ENCODE data around the gene CLCNKA. TPM values are rescaled to one million over a fixed set of nuclear protein-coding genes. Genes with fewer than 3 reads are reported as not detected.
"Not testable (repeated sequence)": the region's sequence is repeated elsewhere in the genome, so short reads cannot be mapped to it uniquely, and the experiment has no call there.

Gene CLCNKA
- total RNA-seq, 1 donor from 2014 or later = not detected

DNA sequence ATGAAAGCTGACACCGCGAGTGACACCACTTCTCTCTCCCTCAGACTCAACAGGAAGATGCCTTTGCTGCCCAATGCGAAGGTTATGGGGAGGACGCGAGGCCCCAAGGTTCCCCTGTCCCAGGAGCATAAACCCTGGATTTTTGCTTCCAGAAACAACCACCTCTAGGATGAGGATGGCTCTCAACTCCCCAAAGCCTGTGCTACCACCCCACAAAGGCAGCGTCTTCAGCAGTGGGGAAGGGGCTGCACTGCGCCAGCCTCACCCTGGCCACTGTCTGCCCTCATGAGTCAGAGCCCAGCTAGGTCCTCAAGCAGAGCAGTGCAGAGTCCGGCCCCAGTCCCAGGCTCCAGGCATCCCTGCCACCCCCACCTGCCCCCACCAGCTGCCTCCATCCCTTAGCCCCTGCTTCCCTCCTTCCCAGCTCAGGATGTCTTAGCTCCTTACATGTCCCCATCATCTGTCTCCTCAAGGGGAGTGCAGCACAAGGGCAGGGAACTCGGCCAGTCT is 24.7 kb upstream of the CLCNKA start:
- intact Hi-C loops (cut with micrococcal nuclease) = no loop called here

GRCh38 chr1:15997637-15998280 is 24.1 kb upstream of the CLCNKA start:
- intact Hi-C loops (cut with micrococcal nuclease) = no loop called here

DNA sequence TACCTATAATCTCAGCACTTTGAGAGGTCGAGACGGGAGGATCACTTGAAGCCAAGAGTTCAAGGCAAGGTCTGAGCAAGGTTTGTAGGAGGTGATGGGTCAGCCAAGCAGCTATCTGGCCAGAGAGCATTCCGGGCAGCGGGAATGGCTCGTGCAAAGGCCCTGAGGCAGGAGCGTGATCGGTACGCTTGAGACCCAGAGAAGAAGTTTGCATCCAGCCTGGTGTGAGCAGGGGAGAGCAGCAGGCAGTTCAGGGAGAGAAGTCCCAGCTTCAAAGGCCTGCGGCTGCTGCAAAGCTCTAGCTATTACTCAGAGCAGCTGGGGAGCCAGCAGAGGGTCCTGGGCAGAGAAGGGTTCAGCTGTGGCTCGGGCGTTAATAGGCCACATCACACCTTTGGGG is 22.9 kb upstream of the CLCNKA start:
- intact Hi-C loops (cut with micrococcal nuclease) = no loop called here

GRCh38 chr1:16001274-16001673 is 20.6 kb upstream of the CLCNKA start:
- intact Hi-C loops (cut with micrococcal nuclease) = not testable (repeated sequence)

DNA sequence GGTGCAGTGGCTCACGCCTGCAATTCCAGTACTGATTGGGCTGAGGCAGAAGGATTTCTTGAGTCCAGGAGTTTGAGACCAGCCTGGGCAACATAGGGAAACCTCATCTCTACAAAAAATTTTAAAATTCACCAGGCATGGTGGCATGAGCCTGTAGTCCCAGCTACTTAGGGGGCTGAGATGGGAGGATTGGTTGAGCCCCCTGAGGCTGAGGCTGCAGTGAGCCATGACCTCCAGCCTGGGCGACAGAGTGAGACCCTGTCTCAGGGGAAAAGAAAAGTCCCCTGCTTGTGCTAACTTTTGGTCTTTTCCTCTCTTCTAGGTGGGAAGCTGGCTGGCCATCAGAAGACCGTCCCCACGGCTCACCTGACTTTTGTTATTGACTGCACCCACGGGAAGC is 16.2 kb upstream of the CLCNKA start:
- intact Hi-C loops (cut with micrococcal nuclease) = no loop called here

GRCh38 chr1:16006010-16006409 is 15.8 kb upstream of the CLCNKA start:
- intact Hi-C loops (cut with micrococcal nuclease) = loop anchor here (2.0 kb wide), 1 partner anchor 191 kb away; no protein-coding TSS in a partner anchor

GRCh38 chr1:16006552-16007485 is 15.0 kb upstream of the CLCNKA start:
- intact Hi-C loops (cut with micrococcal nuclease) = loop anchor here (1.0 to 2.0 kb wide), 2 partner anchors 192 to 215 kb away; no protein-coding TSS in a partner anchor

GRCh38 chr1:16007671-16008341 is 14.0 kb upstream of the CLCNKA start:
- intact Hi-C loops (cut with micrococcal nuclease) = loop anchor here (1.0 to 2.0 kb wide), 3 partner anchors 71 to 216 kb away; no protein-coding TSS in a partner anchor

- intact Hi-C loops (cut with micrococcal nuclease) = loop anchor here (1.0 to 2.0 kb wide), 4 partner anchors 47 to 235 kb away; no protein-coding TSS in a partner anchor
These were observed 12.8 kb upstream of the CLCNKA start for GRCh38 chr1:16009030-16009460.

DNA sequence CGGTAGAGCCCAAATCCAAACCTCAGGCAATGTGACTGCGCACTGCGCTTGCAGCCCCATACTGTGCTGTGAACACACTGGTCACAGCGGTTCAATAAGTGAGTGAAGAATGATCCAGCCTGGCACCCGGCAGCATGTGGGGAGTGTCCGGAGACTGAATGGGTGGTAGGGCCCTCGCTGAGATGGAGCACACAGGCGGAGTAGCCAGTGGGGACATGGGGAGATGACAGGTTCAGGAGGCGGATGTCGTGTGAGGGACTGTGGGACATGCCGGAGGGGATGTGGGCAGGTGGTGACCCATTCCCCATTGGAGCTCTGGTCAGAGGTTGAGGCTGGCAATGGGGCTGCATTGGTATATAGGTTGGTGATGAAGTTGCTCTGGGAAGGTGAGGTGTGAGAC is 12.2 kb upstream of the CLCNKA start:
- intact Hi-C loops (cut with micrococcal nuclease) = loop anchor here (1.0 to 10.0 kb wide), 5 partner anchors 47 to 355 kb away; partner anchors contain the start of gene SZRD1

DNA sequence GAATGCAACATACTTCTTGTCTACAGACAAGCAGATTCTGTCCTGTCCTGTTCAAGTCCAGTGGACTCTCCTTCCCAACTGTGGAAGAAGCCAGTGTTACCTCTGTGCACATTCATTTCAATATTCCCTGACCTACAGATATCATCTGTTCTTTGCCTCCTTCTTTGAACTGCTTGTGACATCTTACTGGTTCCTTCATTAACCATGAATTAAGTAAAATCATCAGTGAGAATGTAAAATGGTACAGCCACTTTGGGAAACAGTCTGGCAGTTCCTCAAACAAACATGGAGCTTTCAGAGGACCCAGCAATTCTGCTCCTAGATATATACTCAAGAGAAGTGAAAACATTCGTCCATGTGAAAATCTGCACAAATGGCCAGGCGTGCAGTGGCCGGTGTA is 11.0 kb upstream of the CLCNKA start:
- intact Hi-C loops (cut with micrococcal nuclease) = loop anchor here (10.0 kb wide), 1 partner anchor 354 kb away; the partner anchor contains the start of gene SZRD1

GRCh38 chr1:16011936-16012589 is 9.8 kb upstream of the CLCNKA start:
- intact Hi-C loops (cut with micrococcal nuclease) = loop anchor here (1.0 to 10.0 kb wide), 2 partner anchors 36 to 353 kb away; partner anchors contain the start of genes SZRD1 and ZBTB17

- intact Hi-C loops (cut with micrococcal nuclease) = loop anchor here (1.0 to 10.0 kb wide), 2 partner anchors 36 to 352 kb away; partner anchors contain the start of genes SZRD1 and ZBTB17
These were observed 9.1 kb upstream of the CLCNKA start for GRCh38 chr1:16012590-16013219.

GRCh38 chr1:16013220-16013907 is 8.5 kb upstream of the CLCNKA start:
- intact Hi-C loops (cut with micrococcal nuclease) = loop anchor here (10.0 kb wide), 1 partner anchor 351 kb away; the partner anchor contains the start of gene SZRD1

DNA sequence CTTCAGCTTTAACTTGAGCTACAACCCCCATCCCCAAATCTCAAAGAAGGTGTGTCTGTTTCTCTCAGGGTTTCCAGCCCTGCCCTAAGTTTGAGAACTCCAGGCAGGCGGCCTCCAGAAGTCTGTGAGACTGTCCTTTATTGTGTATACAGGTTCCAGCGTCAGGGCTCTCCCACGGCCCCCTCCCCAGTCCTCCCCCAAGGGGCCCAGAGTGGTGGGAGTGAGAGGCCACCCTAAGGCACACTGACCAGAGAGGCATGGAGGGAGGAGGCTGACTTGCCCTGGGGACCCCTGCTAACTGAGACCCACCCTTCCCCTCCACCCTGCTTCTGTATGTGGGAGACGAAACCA is 8.0 kb upstream of the CLCNKA start:
- intact Hi-C loops (cut with micrococcal nuclease) = loop anchor here (10.0 kb wide), 1 partner anchor 351 kb away; the partner anchor contains the start of gene SZRD1

- intact Hi-C loops (cut with micrococcal nuclease) = loop anchor here (10.0 kb wide), 1 partner anchor 350 kb away; the partner anchor contains the start of gene SZRD1
These were observed 7.0 kb upstream of the CLCNKA start for GRCh38 chr1:16014509-16015482.

DNA sequence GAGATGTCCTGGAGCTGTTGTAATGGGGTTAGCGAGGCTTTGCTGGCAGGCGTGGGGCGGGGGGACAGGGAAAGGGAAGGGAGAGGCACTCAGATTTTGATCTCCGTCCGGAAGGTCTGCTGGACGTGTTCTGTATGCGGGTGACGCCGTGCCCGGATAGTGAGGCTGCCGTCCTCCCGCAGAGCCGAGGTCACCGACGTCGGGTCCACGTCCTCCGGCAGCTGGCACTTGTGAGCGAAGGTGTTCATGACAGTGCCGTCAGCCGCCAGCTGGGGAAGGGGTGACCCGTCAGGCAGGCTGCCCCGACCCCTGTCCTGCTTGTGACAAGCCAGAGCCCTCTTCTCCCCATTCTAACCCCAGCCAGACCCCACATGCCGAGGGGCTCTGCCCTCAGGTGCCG is 6.3 kb upstream of the CLCNKA start:
- intact Hi-C loops (cut with micrococcal nuclease) = loop anchor here (10.0 kb wide), 1 partner anchor 349 kb away; the partner anchor contains the start of gene SZRD1

Measured in T-helper 1 cell treated with Interleukin-12 subunit alpha and Interleukin-12 subunit beta and Interleukin-4 antibody, amounts not matched to agents 30 ng/mL and 1 ng/mL, for 36 hours (primary cell).